Nucleus accumbens (tissue), 56 donors: ENCODE results near the gene HIBADH.
A peak's percentile ranks its signal among the peaks of the same experiment; 100 is the strongest.

ENCODE experiments used
- DNase-seq, 56 donors: peaks; one replicate each; lab custom pipeline; 2025; lab: John Stamatoyannopoulos, UW

Gene HIBADH

GRCh38 chr7:27560706-27561235, 101.9 kb downstream of the HIBADH start:
- no peak for DNase-seq

GRCh38 chr7:27555670-27556069, 107.0 kb downstream of the HIBADH start:
- no peak for DNase-seq

GRCh38 chr7:27554826-27555225, 107.9 kb downstream of the HIBADH start:
- no peak for DNase-seq

- peak in 6 of 56 donors; percentile 0 to 9 (median 2) for DNase-seq
Measured at GRCh38 chr7:27553273-27553672, 109.4 kb downstream of the HIBADH start.

- DNase-seq: peak in 1 of 56 donors; percentile 5
Measured at GRCh38 chr7:27551803-27552400, 110.8 kb downstream of the HIBADH start.

GRCh38 chr7:27549606-27550005, 113.1 kb downstream of the HIBADH start:
- DNase-seq: no peak

- no peak for DNase-seq
Measured at GRCh38 chr7:27548304-27548703, 114.4 kb downstream of the HIBADH start.

GRCh38 chr7:27547401-27547800, 115.3 kb downstream of the HIBADH start:
- DNase-seq: no peak

- no peak for DNase-seq
Measured at GRCh38 chr7:27546610-27547009, 116.1 kb downstream of the HIBADH start.

GRCh38 chr7:27535795-27536194, 126.9 kb downstream of the HIBADH start:
- no peak for DNase-seq

GRCh38 chr7:27533652-27534081, 129.0 kb downstream of the HIBADH start:
- DNase-seq: no peak

- DNase-seq: no peak
Measured at GRCh38 chr7:27532314-27532713, 130.4 kb downstream of the HIBADH start.

- DNase-seq: no peak
Measured at GRCh38 chr7:27527348-27527714, 135.4 kb downstream of the HIBADH start.

- no peak for DNase-seq
Measured at GRCh38 chr7:27526611-27527347, 135.9 kb downstream of the HIBADH start.

- no peak for DNase-seq
Measured at GRCh38 chr7:27526131-27526530, 136.6 kb downstream of the HIBADH start.

- DNase-seq: no peak
Measured at GRCh38 chr7:27523321-27523720, 139.4 kb downstream of the HIBADH start.

- DNase-seq: no peak
Measured at GRCh38 chr7:27522566-27522965, 140.1 kb downstream of the HIBADH start.

- DNase-seq: no peak
Measured at GRCh38 chr7:27520815-27521790, 141.6 kb downstream of the HIBADH start.

- no peak for DNase-seq
Measured at GRCh38 chr7:27519793-27520469, 142.8 kb downstream of the HIBADH start.
